ENCODE measurements around the gene GMCL2.
A peak's percentile ranks its signal among the peaks of the same experiment; 100 is the strongest.

GRCh38 chr5:178196986-178197385 is 9.8 kb upstream of the GMCL2 start:
- TF ChIP-seq CTCF (optimal IDR thresholded peaks at IDR 0.05 in 1 of 3, IDR thresholded peaks at IDR 0.05 in 1 of 3, conservative IDR thresholded peaks at IDR 0.05 in 1 of 3; ENCODE audit: extremely low read depth in 1 of 3, insufficient read depth in 2 of 3, low read length in 3 of 3) (peak in 1 of 3 experiments; percentile 50), EZH2 (IDR thresholded peaks at IDR 0.05; ENCODE audit: low read length) (no peak)
